Fibroblast of lung (primary cell): Measurements from ENCODE around the gene KRTAP5-11. TPM values are rescaled to one million over a fixed set of nuclear protein-coding genes. Genes with fewer than 3 reads are reported as not detected.
"Not testable (repeated sequence)": the region's sequence is repeated elsewhere in the genome, so short reads cannot be mapped to it uniquely, and the experiment has no call there.

ENCODE experiments used
- DNase-seq, 2 donors: peaks; one replicate each; pipeline versions ENCODE4 v3.0.0 to v3.0.0-alpha.2; 2010; ENCODE audit warnings: low read depth in 2 of 2
- H2AFZ ChIP-seq: 2 replicates; pipeline ENCODE4 v1.5.1; 2012; ENCODE audit warnings: low read length, control low read depth, inconsistent platforms
- H3K27ac ChIP-seq: 2 replicates; pipeline ENCODE4 v1.5.1; 2011; ENCODE audit warnings: low read length, control low read depth; ENCODE audit not compliant: insufficient read depth
- H3K27me3 ChIP-seq: 2 replicates; pipeline ENCODE4 v1.5.1; 2011; ENCODE audit warnings: mild to moderate bottlenecking, low read length; ENCODE audit not compliant: control insufficient read depth, insufficient read depth
- H3K36me3 ChIP-seq: 2 replicates; pipeline ENCODE4 v1.5.1; 2011; ENCODE audit warnings: low read length; ENCODE audit not compliant: control insufficient read depth, insufficient read depth
- H3K4me1 ChIP-seq: 2 replicates; pipeline ENCODE4 v1.5.1; 2011; ENCODE audit warnings: low read length; ENCODE audit not compliant: control insufficient read depth, insufficient read depth; ENCODE audit errors: extremely low read depth
- H3K4me2 ChIP-seq: 2 replicates; pipeline ENCODE4 v1.5.1; 2011; ENCODE audit warnings: low read length, control low read depth; ENCODE audit not compliant: insufficient read depth; ENCODE audit errors: extremely low read depth
- H3K4me3 ChIP-seq, 4 experiments: fragments of 200-600 bp in 1 of 4; sonication (generic) in 1 of 4; replicated peaks in 1 of 4; 2 replicates each; pipeline ENCODE4 v1.5.1; 2011 to 2016; ENCODE audit warnings: low read length in 4 of 4, low read depth in 3 of 4, mild to moderate bottlenecking in 3 of 4, control low read depth in 2 of 4, inconsistent platforms in 1 of 4, mixed read lengths in 1 of 4; ENCODE audit not compliant: insufficient read depth in 1 of 4; ENCODE audit errors: control extremely low read depth in 1 of 4
- H3K79me2 ChIP-seq: 2 replicates; pipeline ENCODE4 v1.5.1; 2012; ENCODE audit warnings: mild to moderate bottlenecking, low read length, inconsistent platforms; ENCODE audit not compliant: control insufficient read depth, insufficient read depth
- H3K9ac ChIP-seq: 2 replicates; pipeline ENCODE4 v1.5.1; 2011; ENCODE audit warnings: mild to moderate bottlenecking, low read length, control low read depth; ENCODE audit not compliant: insufficient read depth
- H3K9me3 ChIP-seq: 2 replicates; pipeline ENCODE4 v1.5.1; 2012; ENCODE audit warnings: low read depth, low read length; ENCODE audit not compliant: control insufficient read depth, insufficient read depth
- H4K20me1 ChIP-seq: 2 replicates; pipeline ENCODE4 v1.5.1; 2011; ENCODE audit warnings: low read length; ENCODE audit not compliant: control insufficient read depth, insufficient read depth; ENCODE audit errors: extremely low read depth
- CTCF ChIP-seq, 2 donors: IDR thresholded peaks in 1 of 2; conservative IDR thresholded peaks in 1 of 2; 1 replicate in 1 of 2; 2 replicates in 1 of 2; pipeline ENCODE4 v1.5.1; 2011 to 2012; ENCODE audit warnings: low read length in 2 of 2, control low read depth in 1 of 2, inconsistent platforms in 1 of 2, low read depth in 1 of 2, mild to moderate bottlenecking in 1 of 2
- EZH2 ChIP-seq: IDR thresholded peaks from 2 replicates; pipeline ENCODE4 v1.5.1; 2012; ENCODE audit warnings: low read length, control low read depth, mild to moderate bottlenecking; ENCODE audit errors: missing control alignments
- polyA plus RNA-seq, 2 donors: library from polyadenylated mRNA; depleted of rRNA in 1 of 2; stranded (reverse) in 1 of 2; unstranded in 1 of 2; fragments of >200 nt; gene quantifications; 2 replicates each; pipeline ENCODE4 v1.2.1, GENCODE V29; 2011 to 2012; ENCODE audit warnings: missing spikeins in 1 of 2
- total RNA-seq: library from RNA; depleted of rRNA; stranded (reverse); fragments of >200 nt; gene quantifications from 2 replicates; pipeline ENCODE4 v1.2.1, GENCODE V29; 2014

The KRTAP5-11 gene
- total and polyA plus RNA-seq, 2 donors (not counting 1 experiment from before 2014, with no cell fraction given) = not detected

- Histone ChIP-seq H2AFZ (no peak overlapping the region), H3K4me2 (no peak overlapping the region), H3K4me3 (no peak overlapping the region), H3K79me2 (no peaks in the 10 kb centered on the region), H3K36me3 (no peaks in the 10 kb centered on the region), H3K9me3 (no peaks in the 10 kb centered on the region), H3K9ac (no peak overlapping the region), H3K27me3 (no peaks in the 10 kb centered on the region), H3K27ac (no peak overlapping the region), H3K4me1 (no peaks in the 10 kb centered on the region), H4K20me1 (no peaks in the 10 kb centered on the region)
- no peak for DNase-seq
- no peak for TF ChIP-seq CTCF (conservative IDR thresholded peaks at IDR 0.05 in 1 of 2, IDR thresholded peaks at IDR 0.05 in 1 of 2; ENCODE audit: low read depth in 1 of 2, low read length in 2 of 2)
- no peak for TF ChIP-seq EZH2
Measured at GRCh38 chr11:71577469-71578004, 5.1 kb downstream of the KRTAP5-11 start.

GRCh38 chr11:71576688-71577465 lies 5.8 kb downstream of the KRTAP5-11 start:
- H3K9me3 ChIP-seq, H4K20me1 ChIP-seq, H3K4me1 ChIP-seq, DNase-seq, H3K27me3 ChIP-seq, H3K79me2 ChIP-seq, H3K4me2 ChIP-seq, H3K27ac ChIP-seq, H2AFZ ChIP-seq, H3K9ac ChIP-seq, H3K4me3 ChIP-seq, H3K36me3 ChIP-seq: not testable (repeated sequence)

- H3K4me1 ChIP-seq = no peaks in the 10 kb centered on the region
- no peak overlapping the region for H3K27ac ChIP-seq
- H4K20me1 ChIP-seq = no peaks in the 10 kb centered on the region
- H3K9ac ChIP-seq = no peak overlapping the region
- no peaks in the 10 kb centered on the region for H3K27me3 ChIP-seq
- H3K4me3 ChIP-seq = no peak overlapping the region
- no peaks in the 10 kb centered on the region for H3K36me3 ChIP-seq
- TF ChIP-seq CTCF (conservative IDR thresholded peaks at IDR 0.05 in 1 of 2, IDR thresholded peaks at IDR 0.05 in 1 of 2; ENCODE audit: low read depth in 1 of 2, low read length in 2 of 2) = no peak
- TF ChIP-seq EZH2 = no peak
- no peak overlapping the region for H2AFZ ChIP-seq
- no peaks in the 10 kb centered on the region for H3K9me3 ChIP-seq
- H3K4me2 ChIP-seq = no peak overlapping the region
- DNase-seq = no peak
- no peaks in the 10 kb centered on the region for H3K79me2 ChIP-seq
Measured at GRCh38 chr11:71575723-71576424, 6.8 kb downstream of the KRTAP5-11 start.
